Measurements from ENCODE around the gene FKBP11.
"Not testable (repeated sequence)": the region's sequence is repeated elsewhere in the genome, so short reads cannot be mapped to it uniquely, and the experiment has no call there.

FKBP11 gene

DNA sequence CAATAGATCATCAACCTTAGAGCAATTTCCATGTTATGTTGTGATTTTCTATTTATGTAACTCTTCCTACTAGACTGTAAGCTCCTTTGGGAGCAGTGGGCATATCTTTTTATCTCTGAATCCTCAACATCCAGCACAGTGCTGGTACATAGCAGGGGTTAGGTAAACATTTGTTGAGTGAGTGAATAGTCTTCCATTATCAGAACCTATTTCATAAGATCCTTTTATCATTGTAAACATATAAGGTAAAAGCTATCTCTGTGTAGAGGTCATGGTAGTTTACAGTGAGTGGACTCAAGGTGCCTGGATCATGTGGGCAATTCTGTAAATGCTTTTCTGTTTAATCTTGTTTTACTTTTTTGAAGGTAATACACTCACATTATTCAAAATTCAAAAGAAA, 15.1 kb downstream of the FKBP11 start:
- no peak for DNase-seq (ENCODE audit: low read depth)

DNA sequence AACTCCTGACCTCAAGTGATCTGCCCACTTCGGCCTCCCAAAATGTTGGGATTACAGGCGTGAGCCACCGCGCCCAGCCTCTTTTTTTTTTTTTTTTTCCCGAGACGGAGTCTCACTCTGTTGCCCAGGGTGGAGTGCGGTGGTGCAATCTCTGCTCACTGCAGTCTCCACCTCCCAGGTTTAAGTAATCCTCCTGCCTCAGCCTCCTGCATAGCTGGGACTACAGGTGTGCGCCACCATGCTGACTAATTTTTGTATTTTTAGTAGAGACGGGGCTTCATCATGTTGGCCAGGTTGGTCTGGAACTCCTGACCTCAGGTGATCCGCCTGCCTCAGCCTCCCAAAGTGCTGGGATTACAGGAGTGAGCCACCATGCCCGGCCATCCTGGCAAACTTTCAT, 15.6 kb downstream of the FKBP11 start:
- DNase-seq (ENCODE audit: low read depth): not testable (repeated sequence)

DNA sequence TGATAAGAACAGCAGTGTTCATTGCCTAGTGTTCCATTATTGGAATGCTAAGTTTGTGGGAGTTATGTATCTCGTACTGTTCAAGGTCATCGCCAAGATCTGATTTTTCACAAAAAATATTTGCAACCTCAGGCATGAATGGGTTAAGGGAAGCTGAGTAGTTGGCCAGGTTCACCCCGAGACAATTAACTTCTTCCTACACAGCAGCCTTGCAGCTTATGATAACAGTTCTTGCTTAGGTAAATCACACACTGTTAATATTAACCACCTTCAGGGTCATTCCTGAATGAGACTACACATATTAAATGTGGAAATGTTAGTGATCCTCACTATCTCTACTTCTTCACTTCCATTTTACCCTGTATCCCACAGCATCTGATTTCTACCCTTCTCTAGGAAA, 18.0 kb downstream of the FKBP11 start:
- DNase-seq (ENCODE audit: low read depth): no peak

DNA sequence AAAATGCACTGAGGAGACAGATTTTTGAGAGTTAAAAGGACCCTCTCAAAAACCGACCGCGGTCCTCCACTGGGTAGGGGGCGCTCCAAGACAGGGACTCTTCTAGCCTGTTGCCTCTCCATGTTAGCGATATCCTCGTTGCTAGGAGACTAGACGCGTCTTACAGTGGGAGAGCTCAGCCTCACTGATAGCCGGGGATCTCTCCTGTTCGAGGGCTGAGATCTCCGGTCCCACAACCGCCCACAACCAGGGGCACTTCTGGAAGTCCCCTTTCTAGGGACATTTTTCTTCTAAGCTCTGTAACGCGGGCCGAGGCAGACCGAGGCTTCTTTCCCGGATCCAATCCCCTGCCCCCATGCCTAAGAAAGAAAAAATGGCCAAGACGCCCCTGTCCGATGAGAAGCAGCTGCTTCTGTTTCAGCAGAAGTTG, 21.3 kb downstream of the FKBP11 start:
- peak; percentile 75 for DNase-seq (ENCODE audit: low read depth)

DNA sequence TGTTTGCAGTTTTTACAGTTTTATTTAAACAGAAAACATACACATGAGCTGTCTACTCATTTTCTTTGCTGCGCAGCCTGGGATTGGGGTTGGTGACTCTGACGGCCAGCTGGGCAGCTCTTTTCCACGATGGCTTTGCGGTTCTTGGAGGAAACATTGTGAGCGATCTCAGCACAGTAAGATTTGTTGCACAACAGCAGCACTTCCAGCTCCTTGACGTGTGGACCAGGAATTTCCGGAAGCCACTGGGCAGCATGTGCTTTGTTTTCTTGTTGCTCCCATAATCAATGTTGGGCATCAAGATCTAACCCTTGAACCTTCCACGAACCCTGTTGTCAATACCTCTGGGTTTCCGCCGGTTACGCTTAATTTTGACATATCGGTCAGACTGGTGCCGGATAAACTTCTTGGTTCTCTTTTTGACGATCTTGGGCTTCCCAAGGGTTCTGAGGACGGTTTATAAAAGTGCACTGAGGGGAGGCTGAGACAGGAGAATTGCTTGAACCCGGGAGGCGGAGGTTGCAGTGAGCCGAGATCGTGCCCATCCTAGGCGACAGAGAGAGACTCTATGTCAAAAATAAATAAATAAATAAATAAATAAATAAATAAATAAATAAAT, 21.8 kb downstream of the FKBP11 start:
- no peak for DNase-seq (ENCODE audit: low read depth)

DNA sequence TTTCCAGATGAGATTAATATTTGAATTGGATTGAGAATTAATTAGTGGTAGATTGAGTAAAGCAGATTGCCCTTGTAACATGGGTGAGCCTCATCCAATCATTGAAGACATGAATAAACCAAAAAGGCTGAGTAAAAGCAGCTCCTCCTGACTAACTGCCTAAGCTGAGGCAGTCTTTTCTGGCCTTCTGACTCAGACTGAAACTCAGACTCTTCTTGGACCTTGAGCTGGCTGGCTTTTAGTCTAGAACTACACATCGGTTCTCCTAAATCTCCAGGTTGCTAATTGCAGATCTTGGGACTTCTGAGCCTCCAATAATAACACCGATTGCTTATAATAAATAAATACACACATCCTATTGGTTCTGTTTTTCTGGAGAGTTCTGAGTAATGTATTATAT, 24.0 kb downstream of the FKBP11 start:
- DNase-seq (ENCODE audit: low read depth): no peak

DNA sequence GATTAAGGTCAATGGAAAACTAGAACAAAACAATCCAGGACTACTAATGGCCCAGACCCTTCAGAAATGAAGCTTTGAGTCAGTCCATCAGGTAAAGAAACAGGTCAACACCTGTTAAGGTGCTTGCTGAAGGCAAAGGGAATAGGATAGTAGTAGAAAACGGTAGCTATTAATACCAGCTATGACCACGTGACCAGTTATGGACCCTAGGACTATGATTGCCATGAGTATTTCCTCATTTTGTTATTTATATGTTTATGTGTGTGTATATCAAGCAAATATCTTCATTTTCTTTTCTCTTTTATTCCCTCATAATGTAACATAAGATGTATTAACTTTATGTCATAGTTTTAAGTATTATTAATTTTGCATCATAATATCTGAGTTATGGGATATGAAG, 25.6 kb downstream of the FKBP11 start:
- DNase-seq (ENCODE audit: low read depth): no peak

DNA sequence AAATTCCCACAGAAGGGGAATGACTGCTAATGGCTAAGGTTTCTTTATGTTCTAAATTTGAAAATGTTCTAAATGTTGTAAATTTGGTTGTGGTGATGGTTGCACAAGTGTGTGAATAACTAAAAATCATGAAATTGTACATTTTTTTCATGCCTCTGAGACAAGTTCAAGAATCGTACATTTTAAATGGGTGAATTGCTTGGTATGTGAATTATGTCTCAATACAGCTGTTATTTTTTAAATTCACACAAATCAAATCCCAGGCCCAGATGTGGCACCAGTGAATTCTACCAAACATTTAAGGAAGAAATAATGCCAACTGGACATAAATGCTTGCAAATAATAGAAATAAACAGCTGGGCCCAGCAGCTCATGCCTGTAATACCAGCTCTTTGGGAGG, 31.0 kb downstream of the FKBP11 start:
- no peak for DNase-seq (ENCODE audit: low read depth)

DNA sequence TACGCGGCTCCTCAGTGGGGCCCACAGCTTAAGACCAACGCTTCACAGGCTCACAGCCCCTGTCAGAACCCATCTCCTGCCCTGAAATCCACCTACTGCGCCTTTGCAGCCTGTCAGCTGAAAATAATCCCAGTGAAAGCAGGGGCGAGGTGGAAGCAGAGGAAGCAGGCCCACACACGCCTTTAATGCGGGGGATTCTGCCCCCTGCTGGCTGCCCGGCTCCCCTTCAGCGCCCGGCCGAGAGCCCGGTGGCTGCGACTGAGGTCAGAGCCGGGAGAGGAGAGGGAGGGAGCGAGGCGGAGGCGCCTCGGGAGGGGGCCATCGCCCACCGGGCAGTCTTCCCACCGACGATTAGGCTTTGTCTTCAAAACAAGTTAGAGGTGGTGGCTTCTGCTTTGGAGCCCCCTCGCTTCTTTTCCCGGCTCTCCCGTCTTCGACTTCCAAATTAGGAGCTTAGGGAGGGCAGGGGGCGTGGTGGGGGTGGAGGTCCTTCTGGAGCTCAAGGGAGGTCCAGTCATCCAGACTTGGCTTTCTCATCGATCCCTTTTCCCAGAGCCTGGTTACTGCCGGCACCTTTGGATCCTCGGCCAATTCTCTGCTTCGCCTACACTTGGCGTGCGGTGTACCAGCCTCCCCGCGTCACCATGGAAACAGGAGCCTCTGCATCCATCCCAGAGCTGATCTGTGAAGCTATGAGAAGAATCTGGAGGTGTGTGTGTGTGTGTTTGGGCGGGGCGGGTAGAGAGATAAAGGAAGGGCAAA, 34.5 kb downstream of the FKBP11 start:
- DNase-seq (ENCODE audit: low read depth): peak; percentile 59

DNA sequence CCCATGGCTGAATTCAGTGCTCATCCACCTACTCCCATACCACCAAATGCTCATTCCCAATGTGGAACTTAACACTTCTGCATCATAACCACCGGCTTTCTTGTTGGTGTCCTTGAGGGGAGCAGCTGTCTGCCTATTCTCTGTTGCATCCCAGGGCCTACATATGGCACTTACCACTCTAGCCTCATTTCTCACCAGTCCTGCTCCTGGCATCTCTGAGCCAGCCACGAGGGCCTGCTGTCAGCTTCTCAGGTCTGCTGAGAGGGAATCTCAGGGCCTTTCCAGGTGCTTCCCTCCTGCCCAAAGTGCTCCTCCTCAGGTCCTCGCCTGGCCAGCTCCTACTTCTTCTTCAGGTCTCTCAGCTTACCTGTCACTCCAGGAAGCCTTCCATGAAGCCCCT, 35.6 kb downstream of the FKBP11 start:
- no peak for DNase-seq (ENCODE audit: low read depth)

DNA sequence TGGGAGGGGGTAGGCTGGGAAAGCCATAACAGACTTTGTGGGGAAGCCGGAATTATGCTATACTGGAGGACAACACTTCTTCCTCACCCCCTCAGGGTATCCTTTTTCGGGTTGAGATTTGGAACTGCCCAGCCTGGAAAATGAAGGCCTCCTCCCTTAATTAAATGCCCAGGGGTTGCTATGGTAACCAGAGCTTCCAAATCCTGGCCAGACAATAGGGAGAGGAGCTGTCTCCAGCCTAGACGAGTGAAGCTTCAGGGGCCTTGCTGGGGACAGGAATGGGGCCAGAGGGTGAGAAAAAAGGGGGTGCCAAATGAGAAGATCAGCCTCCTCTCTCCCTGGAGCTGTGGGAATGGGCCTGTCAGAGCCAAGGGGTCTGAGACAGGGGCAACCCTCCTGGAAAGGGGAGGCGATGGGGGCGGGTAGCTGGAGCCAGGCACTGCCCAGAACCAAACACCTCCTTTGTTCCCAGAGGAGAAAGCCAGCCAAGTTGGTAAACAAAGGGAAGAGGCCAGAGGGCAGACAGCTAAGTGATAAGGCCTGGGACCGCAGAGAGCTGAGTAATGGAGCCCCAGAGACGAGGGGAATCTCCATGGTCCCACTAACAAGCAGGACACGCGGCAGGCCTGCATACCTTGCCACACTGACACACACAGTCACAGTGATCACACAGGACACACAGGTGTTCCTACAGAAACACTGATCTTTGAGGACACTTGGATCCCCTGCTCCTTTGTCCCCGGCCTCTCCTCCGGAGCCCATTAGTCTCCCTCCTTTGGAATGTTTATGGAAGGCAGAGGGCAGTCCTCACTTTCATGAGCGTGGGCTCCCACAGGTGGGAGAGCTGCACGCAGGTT, 41.8 kb downstream of the FKBP11 start:
- no peak for DNase-seq (ENCODE audit: low read depth)

DNA sequence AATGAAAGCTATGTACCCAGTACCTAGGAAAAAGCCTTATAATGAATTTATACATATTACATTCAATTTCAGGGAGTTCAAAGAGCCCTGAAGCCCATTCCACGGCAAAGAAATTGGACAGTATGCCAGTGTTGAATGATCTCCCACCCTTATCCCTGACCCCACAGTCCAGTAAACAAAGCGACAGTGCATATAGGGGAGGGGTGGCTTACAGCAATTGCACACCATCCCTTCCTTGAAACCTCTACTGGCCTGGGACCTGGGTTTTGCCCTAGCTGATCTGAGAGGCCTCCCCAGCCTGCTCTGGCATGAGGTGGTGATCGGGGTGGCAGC, 42.4 kb downstream of the FKBP11 start:
- no peak for DNase-seq (ENCODE audit: low read depth)

DNA sequence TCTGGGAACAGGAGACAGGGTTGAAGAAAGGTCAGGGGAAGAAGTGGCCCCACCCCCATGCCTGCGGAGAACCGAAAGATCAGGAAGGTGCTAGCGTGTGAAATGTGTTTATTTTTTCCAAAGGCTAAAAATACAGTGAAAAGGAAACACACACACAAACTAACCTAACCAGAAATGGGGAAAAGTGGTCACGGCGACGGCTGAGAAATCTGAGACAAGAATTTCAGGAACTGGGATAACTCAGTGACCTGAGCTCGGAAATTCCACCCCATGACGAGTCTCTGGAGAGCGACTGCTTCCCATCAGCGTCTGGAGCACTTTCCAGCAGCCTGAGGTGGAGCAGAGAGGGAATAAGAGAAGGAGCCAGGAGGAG, 43.0 kb downstream of the FKBP11 start:
- DNase-seq (ENCODE audit: low read depth): no peak

DNA sequence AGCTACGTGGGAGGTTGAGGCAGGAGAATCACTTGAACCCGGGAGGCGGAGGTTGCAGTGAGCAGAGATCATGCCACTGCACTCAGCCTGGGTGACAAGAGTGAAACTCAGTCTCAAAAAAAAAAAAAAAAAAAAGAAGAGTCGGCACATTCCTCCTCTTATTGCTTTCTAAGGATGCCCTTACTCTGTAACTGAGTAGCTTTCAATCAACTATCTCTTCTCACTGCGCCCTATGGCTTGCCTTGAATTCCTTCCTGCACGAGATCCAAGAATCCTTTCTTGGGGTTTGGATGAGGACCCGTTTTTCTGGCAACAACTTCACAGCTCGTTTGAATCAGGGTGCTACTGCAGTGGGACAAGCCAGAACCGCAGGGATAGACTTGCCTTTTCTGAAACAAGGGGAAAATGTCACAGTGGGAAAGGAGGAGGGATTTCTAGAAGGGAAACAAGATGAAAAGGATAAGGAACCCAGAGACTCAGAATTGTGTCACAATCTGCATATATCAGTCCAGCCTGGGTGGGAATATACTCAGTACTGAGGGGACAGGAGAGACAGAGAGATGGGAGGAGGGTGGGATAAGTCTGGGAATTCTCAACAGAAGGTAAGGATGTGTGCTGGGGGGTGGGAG, 43.5 kb downstream of the FKBP11 start:
- DNase-seq (ENCODE audit: low read depth): no peak

DNA sequence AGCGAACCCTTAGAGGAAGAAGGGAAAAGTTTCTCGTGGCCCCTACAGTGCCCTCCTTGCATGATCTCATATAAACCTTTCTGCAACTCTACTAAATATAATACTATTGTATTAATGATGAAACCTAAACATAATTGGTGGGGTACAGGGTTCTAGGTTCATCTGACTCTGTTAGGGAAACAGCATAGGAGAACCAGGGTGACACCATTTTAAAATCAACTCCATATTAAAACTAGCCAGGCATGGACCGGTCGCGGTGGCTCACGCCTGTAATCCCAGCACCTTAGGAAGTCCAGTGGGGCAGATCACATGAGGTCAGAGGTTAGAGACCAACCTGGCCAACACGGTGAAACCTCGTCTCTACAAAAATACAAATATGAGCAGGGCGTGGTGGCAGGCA, 44.6 kb downstream of the FKBP11 start:
- DNase-seq (ENCODE audit: low read depth): no peak

DNA sequence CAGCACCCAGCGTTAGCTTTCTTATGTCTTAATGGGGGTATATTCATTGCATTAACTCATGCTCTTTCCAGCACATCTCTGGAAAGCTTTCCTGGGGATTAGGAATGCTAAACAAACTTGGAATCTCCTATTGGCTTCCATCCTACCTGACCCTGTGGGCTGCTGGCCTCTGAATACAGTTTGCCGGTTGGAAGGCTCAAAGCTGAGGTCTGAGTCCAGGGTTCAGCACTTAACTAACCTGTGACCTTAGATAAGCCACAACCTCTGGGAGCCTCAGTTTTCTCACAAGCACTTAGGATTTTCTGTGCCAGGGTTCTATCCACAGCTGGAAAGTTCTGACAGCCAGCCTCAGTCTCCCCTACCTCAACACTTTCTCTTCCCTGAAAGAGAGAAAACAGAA, 46.7 kb downstream of the FKBP11 start:
- no peak for DNase-seq (ENCODE audit: low read depth)

DNA sequence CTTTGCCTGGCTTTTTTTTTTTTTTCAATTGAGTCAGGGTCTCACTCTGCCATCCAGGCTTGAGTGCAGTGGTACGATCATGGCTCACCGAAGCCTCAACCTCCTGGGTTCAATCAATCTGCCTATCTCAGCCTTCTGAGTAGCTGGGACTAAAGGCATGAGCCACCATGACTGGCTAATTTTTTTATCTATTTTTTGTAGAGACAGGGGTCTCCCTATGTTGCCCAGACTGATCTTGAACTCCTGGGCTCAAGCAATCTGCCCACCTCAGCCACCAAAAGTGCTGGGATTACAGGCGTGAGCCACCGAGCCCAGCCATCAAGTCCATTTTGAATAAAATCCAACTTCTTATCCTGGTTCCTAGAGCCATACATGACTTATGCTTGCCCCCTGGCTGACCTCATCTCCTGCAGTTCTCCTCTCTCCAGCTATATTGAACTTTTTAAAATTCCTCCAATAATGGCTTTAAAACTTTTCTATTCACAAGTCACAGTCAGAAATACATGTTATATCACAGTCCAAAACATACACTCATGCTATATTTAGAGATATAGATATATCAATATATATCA, 49.3 kb downstream of the FKBP11 start:
- DNase-seq (ENCODE audit: low read depth): no peak

DNA sequence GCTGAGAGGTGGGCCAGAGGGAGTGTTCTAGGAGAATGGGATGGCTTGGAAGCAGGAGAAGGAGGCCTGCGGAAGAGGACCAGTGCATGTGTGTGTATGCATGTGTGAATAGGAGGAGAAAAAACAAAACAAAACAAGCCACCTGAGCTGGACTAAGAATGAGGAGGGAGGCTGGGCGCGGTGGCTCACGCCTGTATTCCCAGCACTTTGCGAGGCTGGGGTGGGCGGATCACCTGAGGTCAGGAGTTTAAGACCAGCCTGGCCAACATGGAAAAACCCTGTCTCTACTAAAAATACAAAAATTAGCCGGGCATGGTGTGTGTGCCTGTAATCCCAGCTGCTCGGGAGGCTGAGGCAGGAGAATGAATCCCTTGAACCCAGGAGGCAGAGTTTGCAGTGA, 51.8 kb downstream of the FKBP11 start:
- not testable (repeated sequence) for DNase-seq (ENCODE audit: low read depth)

DNA sequence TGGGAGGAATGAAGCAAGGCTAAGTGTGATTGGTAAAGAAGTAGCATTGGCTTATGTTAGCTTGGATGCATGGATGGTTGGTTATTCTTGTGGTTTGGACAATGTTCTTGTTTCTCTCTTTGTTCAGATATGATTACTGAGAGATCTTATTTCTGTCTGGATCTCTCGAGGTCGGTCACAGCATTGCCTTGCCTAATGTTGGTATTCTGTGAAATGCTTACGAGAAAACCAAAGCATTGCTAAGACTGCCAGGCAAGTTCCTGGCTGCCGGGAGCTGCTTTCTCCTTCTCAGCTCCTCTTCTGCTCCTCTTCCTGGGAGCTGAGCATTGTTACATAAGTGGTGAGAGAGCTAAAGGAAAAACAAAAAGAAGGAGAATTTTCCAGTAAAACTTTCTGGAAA, 52.2 kb downstream of the FKBP11 start:
- DNase-seq (ENCODE audit: low read depth): no peak
